GM21360 (cell line): ENCODE results near the gene GALNT12.

ENCODE experiments used
- ATAC-seq: cut with Tn5 transposase; IDR thresholded peaks from one replicate; pipeline ENCODE4 v1.9.1; 2021; ENCODE audit warnings: mild to moderate bottlenecking, moderate library complexity; ENCODE audit not compliant: unreplicated experiment

The GALNT12 gene

DNA sequence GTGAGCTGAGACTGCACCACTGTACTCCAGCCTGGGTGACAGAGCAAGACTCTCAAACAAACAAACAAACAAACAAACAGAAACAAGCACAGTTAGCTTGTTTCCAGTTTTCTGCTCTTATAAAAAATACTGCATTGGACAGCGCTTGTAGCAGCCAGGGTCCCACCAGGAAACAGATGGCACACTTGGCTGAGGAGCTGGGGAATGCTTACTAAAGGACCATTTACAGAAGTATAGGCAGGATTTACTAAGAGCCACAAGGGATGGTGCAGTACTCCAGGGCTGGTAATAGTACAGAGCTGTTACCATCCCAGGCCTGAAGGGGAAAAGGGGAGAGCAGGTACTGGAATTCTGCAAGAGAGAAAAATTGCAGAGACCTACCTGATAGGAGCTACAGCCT is 5.9 kb upstream of the GALNT12 start:
- no peak for ATAC-seq

DNA sequence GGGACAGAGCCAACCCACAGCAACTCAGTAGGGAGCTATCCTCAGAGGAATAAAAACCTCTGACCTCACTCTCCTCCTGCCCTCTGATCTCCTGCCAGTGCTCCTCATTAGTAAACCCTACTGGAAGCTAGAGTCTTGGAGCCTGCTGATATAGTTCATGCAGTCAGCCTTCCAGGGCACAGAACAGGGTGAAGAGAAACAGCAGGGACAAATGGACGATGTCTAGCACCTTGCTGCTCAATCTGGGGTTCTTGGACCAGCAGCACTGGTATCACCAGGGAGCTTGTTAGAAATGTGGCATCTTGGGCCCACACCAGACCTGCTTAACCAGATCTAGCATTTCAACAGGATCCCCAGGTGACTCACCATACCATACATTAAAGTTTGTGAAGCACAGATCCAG is 5.5 kb upstream of the GALNT12 start:
- ATAC-seq: no peak

DNA sequence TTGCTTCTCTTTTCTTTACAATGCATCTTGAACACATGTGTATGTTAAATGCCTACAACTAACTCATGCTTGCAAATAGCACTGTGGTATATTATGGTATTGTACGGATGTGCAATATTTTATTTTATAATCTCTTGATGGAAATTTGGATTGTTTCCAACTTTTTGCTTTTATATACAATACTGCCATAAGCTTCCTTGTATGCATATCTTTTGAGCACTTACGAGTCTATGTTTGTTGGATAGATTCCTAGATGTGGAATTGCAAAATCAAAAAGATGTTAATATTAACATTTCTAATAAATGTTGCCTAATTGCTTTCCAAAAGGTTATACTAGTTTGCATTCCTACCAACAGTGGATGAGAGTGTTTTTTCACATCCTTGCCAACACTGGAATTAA is 3.4 kb upstream of the GALNT12 start:
- no peak for ATAC-seq

DNA sequence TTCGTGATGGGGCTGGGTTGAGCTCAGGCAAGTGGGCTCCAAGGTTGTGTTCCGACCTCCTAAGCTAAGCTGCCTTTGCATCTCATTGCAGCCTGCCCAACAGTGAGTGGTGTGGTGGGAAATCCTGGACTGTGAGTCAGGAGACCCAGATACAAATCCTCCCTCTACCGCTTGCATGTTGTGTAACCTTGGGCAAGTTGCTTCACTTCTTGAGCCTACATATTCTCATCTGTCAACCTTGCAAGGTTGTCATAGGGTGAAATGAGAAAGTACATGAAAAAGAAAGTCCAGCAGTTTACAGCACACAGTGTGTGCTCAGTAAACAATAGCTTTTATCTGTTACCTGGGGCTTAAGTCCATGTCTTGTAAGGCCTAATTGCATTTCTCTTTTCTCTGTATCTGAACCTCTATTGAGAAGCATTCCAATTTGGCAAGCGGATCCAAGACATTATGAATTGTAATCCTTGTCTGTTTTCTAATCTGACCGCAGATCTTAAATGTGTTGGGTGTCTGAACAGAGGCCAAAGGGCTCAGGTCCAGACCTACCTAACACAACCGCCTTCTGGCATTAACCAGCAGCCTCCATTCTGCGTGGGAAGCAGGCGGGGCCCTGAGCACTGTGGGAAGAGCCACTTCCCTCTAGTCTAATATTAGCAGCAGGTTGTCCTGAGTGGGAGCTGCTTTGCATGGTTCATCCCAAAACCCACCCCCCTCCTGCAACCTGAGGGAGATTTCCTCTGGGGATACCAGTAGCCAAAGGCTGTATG is 1.8 kb upstream of the GALNT12 start:
- no peak for ATAC-seq

DNA sequence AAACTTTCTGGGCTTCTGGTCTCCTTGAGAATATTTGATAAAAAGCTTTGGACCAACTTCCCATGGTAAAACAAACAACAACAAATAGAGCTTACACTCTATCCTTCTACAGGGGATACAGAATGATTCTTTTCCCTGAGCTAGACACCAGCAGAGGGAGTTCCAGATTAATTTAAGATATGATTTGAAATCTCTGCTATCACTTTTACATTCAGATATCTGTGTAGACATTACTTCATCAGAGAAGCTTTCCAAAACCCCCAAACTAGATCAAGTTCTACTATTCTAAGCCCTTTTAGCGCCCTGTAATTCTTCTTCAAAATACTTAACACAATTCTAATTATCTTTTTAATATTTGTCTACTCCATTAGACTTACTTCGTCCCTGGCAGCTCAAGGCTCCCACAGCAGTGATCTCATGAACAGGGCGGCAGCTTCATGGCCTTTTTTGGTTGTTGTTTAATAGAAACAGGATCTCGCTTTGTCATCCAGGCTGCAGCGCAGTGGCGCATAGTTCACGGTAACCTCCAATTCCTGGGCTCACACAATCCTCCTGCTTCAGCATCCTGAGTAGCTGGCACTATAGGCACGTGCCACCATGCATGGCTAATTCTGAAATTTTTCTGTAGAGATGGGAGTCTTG is 955 bp upstream of the GALNT12 start:
- ATAC-seq: no peak

DNA sequence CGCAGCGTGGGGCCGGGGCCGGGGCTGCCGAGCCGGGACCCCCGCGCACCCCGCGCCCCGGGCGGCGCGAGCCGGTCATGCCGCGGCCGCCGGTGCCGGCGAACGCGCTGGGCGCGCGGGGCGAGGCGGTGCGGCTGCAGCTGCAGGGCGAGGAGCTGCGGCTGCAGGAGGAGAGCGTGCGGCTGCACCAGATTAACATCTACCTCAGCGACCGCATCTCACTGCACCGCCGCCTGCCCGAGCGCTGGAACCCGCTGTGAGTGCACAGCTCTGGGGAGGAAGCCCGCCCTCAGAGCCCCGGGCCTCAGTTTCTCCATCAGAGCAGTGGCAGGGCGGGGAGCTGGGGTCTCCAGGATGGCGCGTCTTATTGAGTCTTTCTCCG is 335 bp downstream of the GALNT12 start:
- no peak for ATAC-seq

DNA sequence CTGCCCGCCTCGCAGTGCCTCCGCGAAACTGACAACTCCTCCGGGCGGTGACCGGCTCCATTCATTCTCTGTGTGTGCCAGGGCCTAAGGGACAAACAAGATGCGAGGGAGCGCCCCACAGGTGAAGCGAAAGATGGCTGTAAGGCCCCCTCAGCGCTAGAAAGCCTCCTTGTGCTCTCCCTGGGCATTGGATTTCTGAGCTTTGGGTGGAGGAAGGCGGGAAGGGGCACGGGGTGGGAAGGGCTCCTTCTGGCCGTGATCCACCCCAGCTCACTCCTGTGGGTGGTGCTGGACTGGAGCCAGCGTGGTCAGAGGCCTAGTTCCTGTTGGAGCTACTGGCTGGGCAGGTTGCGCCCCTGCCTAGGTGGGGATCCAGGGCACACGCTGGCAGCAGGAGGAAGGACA is 943 bp downstream of the GALNT12 start:
- ATAC-seq: no peak

DNA sequence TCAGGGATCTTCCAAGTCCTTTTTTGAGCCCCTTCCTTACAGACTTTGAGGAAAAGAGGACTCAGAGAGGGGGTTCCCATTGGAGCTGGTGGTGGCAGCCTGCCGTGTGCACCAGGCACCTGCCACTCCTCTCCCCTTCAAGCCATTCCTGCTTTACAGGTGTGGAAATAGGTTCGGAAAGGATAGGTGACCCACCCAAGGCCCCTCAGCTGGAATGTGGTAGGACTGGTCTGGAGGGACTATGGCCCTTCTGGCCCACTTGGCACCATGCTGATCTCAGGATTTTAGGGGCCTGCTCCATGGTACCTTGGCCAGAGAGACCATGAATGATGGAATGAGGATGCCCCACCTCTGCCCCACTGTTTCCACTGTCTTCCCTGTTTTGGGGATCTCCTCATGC is 1.4 kb downstream of the GALNT12 start:
- ATAC-seq: no peak

DNA sequence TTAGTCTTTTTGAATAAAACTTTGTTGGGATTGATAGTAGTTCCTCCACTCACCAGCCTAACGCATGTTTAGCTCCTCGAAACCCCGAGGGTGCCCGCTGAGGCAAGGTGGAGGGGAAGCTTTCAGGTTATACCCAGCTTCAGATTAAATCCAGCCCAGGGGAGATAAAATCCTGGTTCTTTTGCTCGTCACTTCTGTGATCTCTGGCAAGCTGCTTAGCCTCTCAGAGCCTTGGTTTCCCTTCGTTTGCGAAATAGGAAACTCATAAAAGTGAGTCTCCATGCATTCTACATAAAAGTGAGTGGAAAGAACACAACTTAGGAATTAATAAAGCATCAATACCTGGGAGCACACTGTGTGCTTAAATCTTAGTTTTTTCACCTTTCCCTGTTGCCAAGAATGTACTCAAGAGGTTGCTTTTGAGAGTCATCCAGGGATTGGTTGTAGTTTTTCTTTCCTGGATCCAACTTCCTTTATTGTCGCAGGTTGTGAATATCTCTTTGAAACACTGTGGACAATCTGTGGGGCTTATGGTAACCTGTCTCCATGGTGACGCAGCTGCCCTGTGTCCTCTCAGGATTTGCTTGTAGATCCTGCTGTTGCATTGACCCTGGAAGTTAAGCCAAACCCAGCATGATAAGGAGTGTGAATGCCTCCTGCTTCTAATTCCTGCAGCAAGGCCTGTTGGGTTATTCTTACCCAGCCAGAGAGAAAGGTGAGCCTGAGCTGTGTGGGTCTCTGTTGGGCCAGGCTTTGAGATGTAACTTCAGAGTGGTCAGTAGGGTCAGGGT is 2.0 kb downstream of the GALNT12 start:
- ATAC-seq: no peak

DNA sequence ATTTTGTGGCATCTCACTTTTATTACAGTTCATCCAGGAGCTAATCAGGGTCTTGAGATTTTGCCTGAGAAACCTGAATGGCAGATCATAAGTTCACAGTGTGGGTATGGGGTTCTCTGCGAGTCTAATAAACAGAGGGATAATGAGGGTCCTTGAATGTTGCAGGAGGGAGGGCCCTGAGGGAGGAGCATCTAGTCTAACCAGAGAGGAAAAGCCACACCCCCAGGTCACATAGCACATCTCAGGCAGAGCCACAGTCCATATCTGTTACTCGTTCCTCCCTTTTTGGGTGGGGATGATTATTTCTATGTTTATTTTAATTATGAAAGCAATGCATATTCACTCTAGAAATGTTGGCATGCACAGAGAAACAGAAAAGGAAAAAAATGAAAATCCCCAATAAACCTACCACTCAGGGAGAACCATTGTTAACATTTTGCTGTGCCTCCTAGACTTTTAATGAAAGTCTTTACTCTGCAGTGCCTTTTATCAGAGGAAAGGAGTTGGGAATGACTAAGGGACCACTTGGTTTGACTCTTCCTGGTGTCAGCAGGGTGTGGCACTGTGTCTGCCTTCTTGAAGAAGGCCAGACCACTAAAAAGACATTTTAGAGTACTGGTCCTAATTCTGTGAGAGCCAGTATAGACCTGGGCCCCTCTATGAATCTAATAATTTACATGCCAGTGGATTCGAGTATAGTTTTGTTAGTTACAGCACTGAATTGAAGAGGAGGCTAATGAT is 2.8 kb downstream of the GALNT12 start:
- no peak for ATAC-seq

DNA sequence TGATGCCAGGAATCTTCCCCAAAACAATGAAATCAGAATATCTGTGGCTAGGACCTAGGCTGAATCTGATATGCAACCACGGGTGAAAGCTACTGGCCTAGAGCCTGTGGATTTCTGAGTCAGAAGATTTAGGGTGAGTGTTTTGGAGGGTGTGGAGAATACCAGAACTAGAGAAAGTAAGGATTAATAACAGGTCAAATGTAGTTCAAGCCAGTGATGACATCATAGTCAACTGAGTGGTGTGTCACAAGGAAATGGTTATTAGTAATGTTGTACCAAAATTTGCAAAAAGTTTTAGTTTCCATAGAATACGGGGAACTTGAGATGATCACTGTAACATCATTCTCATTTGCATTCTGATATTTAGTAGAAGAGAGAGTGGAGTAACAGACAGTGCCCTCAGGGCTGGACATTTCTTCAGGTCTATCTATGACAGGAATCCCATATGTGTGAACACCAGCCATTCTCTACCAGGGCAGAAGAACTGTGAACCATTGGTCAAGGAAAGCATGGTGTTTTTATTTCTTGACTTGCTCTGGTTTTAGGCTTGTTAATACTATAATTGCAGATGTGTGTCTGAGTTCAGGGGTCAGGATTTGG is 3.7 kb downstream of the GALNT12 start:
- ATAC-seq: no peak

DNA sequence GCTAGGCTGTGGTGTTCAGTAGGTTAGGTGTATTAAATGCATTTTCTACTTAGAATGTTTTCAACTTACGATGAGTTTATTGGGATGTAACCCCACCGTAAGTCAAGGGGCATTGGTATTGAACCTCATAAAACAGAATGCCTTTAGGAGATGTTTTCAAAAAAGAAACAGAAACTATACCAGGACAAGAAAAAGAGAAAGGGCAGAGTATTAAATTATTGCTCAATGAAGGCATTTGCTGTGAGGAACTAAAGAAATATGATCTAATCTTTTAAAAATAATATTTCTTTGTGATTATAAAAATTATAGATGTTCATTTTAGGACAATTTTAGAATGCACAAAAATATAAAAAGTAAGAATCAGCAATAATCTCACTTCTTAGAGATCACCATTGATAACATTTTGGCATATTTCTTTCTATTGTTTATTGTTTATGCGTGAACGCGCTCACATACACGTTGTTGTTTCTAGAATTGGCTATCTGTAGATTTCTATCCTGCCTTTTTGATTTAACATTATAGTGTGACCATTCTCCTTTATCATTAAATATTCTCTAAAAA is 8.0 kb downstream of the GALNT12 start:
- no peak for ATAC-seq

DNA sequence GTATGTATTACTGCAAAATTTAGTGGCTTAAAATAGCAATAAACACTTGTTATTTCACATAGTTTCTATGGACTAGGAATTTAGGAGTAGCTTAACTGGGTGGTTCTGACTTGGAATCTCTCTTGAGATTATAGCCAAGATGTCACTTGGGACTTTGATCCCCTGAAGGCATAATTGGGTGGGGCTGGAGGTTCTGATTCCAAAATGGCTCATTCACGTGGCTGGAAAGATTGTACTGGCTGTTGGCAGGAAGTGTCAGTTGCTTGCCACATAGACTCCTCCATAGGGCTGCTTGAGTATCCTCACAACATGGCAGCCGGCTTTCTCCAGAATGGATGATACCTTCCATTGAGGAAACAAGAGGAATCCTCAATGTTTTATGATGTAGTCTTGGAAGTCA is 11.3 kb downstream of the GALNT12 start:
- no peak for ATAC-seq

DNA sequence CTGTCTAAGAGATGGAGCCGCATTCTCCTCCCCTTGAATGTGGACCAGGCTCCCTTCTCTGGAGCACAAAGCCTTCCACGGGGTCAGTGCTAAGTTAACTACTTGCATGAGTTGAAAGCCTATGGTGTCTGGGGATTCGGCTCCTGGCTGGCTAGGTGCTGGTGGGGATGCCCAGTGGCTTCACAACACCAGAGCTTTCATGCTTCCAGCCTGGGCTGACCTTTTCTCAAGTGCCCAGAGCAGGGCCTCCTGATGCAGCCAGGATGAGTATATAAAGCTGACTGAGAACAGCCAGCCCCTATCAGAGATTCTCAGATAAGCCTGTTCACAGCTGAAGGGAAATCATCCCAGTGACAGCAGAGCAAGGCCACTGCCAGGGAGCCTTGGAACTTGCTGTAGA is 11.8 kb downstream of the GALNT12 start:
- ATAC-seq: no peak

DNA sequence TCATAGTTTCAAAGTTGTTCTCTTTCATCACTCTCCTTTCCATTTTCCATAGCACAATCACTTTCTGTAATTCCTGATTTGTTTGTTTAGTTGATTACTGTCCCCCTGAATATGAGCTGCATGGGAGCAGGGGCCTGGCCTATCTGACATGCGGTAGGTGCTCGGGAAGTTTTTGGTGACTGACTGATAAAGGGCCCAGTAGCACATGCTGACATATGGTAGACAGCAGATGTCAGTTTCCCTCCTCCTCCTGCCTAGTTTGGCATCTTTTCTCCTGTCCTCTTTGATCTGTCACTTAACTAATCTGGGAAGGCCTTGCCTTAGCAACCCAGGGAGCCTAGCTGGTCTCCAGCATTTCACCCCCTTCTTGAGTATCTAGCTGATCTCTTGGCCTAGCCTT is 14.4 kb downstream of the GALNT12 start:
- ATAC-seq: no peak

DNA sequence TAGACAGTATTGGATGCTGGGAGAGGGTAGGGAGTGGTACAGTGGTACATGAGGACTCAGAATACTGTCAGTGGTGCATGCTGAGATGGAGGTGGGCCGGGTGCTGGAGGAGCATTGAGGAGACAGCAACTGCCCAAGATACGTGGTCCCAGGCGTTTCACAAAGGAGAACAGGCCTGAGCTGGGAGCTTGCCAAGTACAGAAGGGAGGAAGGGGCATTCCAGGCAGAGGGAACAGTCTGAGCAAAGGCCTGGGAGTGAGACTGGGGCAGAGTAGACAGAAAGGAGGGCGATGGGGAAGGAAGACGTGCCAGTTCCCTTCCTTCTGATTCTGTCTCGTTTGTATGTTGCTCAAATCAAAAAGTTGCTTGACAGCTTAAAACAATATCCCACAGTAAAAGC is 15.2 kb downstream of the GALNT12 start:
- ATAC-seq: no peak

DNA sequence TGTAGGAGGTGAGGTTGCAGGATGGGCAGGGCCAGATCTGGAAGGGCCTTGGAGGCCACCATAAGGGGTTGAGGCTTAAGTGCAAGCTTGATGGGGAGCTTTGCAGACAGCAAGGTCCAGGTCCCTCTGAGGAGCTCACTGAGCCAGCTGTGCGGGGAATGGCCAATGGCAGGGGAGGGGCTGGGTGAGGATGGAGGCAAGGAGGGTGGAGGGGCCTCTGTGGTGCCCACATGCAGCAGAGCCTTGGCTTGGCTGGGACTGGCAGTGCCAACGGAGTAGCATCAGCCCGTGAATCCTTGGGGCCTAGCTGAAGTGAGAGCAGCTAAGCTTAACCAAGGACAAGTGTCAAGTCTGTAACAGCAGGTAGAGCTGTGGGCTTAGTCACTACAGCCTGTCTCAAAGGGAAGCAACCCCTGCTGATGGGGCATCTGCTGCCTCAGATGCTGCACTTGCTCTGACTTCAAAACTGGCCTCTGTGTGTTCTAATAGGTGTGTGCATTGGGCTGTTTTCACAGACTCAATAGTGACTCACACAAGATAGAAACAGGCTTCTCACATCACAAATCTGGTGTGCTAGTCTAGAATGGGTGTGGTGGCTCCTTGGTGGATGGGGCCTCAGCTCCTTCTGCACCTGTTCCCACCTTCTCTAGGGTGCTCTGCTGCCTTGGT is 16.3 kb downstream of the GALNT12 start:
- ATAC-seq: no peak

DNA sequence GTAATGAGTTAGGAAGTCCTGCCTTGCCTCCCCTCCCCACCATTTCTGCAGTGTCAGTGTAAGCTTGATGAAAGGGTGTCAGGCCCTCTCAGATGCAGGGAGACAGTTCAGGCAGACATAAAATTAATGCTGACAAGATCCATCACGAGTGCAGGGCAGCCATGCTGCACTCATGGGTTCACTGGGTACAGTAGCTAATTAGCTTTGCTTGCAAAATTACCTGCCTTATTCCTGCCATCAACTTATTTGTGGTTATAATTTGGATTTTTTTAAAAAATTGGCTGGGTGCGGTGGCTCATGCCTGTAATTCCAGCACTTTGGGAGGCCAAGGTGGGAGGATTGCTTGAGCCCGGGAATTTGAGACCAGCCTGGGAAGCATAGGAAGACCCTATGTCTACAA is 17.9 kb downstream of the GALNT12 start:
- ATAC-seq: no peak

DNA sequence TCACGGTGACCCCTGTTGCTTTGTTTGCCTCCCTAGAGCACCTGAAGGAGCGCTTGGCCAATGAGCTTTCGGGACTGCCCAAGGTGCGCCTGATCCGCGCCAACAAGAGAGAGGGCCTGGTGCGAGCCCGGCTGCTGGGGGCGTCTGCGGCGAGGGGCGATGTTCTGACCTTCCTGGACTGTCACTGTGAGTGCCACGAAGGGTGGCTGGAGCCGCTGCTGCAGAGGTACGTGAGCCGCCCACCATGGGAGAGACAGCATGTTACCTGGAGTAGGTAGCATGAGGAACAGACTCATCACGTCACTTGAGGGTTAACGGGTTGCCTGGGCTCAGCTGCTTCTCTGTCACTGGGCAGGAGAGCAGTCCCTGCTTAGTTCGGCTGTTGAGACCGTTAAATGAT is 19.2 kb downstream of the GALNT12 start:
- ATAC-seq: no peak

DNA sequence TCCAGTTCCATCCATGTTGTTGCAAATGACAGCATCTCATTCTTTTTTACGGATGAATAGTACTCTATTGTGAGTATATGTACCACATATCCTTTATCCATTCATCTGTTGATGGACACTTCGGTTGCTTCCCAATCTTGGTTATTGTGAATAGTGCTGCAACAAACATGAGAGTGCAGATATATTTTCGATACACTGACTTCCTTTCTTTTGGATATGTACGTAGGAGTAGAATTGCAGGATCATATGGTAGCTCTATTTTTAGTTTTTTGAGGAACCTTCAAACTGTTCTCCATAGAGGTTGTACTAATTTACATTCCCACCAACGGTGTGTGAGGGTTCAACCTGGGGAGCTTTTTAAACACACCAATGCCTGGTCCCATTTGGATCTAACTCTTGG is 22.3 kb downstream of the GALNT12 start:
- no peak for ATAC-seq
